Psoas muscle (tissue), 8 donors: Measurements from ENCODE around the gene ADARB1. TPM values are rescaled to one million over a fixed set of nuclear protein-coding genes. Genes with fewer than 3 reads are reported as not detected.

Experiments used
- ATAC-seq, 4 donors: fragments of 200-7000 bp; cut with Tn5 transposase; one replicate each; pipeline ENCODE4 v1.9.1; 2020; ENCODE audit warnings: moderate library complexity in 3 of 4, mild to moderate bottlenecking in 2 of 4
- DNase-seq, 2 donors: peaks; one replicate each; pipeline ENCODE4 v3.0.0-alpha.2; 2020
- H3K27ac ChIP-seq: fragments of 200-600 bp; one replicate; pipeline ENCODE4 v1.8.0; 2022
- H3K27me3 ChIP-seq, 3 donors: fragments of 200-600 bp in 1 of 3; one replicate each; pipeline versions ENCODE4 v1.6.1 to v1.8.0; 2013 to 2022; ENCODE audit warnings: low read length in 2 of 3, mild to moderate bottlenecking in 2 of 3, moderate library complexity in 1 of 3; ENCODE audit not compliant: insufficient read depth in 3 of 3
- H3K36me3 ChIP-seq, 2 donors: fragments of 200-600 bp in 1 of 2; one replicate each; pipeline versions ENCODE4 v1.6.1 to v1.8.0; 2013 to 2022; ENCODE audit warnings: low read depth in 1 of 2, mild to moderate bottlenecking in 1 of 2, moderate library complexity in 1 of 2; ENCODE audit not compliant: insufficient read depth in 1 of 2
- H3K4me1 ChIP-seq: fragments of 200-600 bp; one replicate; pipeline ENCODE4 v1.8.0; 2022
- H3K4me3 ChIP-seq: fragments of 200-600 bp; one replicate; pipeline ENCODE4 v1.8.0; 2022; ENCODE audit warnings: mild to moderate bottlenecking
- H3K9me3 ChIP-seq: fragments of 200-600 bp; one replicate; pipeline ENCODE4 v1.8.0; 2022
- WGBS, 3 donors: extraction: QIAGEN DNeasy Blood & Tissue Kit; methylation state at CpG; one replicate each; pipeline versions ENCODE4 v1.1.6 to v1.1.7; 2013; 5-methylcytosine and 5-hydroxymethylcytosine counted together
- intact Hi-C, 2 donors: fragments of 100-400 bp; cut with DNase I; formaldehyde crosslinking; loops; one replicate each; pipeline versions ENCODE4 v1.11.0 to v1.14.2; 2022
- polyA plus RNA-seq, 3 donors: library from polyadenylated mRNA; stranded (reverse); fragments of 200-250 nt; gene quantifications; one replicate each; pipeline ENCODE4 v1.2.3, GENCODE V29; 2013
- total RNA-seq, 4 donors: library from RNA; stranded (reverse); fragmentation: NEBNext Ultra II Directional in 2 of 4; extraction: Animal tissue kit (Norgen Biotek cat#: 25700) in 2 of 4; gene quantifications; one replicate each; pipeline versions ENCODE4 v1.2.1 to v1.2.4, GENCODE V29; 2021 to 2023
- TF ChIP-seq, protein P1 (sequence below): fragments of 200-600 bp; IDR thresholded peaks from one replicate; pipeline ENCODE4 v1.8.0; 2022; ENCODE audit warnings: antibody characterized with exemption
- donor health status: healthy with polysubstance abuse.
- donor health status: DM: no; HTN: no; CAD: no; lungs with moderate emphysema.
- donor health status: Bipolar disorder and iron deficiency.
- donor health status: healthy.
- donor health status: DM: yes; HTN: yes; CAD: no.
- donor health status: DM: no; HTN: no; CAD: no.
- donor health status: DM: no; HTN: no; CAD: no.
- donor health status: DM: yes; HTN: yes; CAD: no.

Gene ADARB1
- total and polyA plus RNA-seq, 7 donors: 3.8 to 22.7 (median 6.9) TPM

DNA sequence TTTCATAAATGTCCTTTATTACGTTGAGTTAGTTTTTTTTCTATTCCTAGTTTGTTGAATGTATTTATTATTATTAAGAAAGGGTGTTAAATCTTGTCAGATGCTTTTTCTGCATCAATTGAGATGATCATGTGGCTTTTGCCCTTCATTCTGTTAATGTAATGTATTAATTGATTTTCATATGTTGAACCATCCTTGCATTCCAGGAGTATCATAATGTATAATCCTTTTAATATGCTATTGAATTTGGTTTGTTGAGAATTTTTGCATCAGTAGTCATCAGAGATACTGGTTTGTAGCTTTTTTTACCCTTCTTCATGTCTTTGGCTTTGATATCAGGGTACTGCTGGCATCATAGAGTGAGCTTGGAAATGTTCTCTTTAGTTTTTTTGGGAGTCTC lies 113.3 kb downstream of the ADARB1 start:
- whole genome bisulfite sequencing, 3 donors: 99 to 100% (median 100%) methylated on average over 1 of the region's 1 CpG
- intact Hi-C loops: no loop called here
- ATAC-seq (no peak), DNase-seq (no peak)
- no peaks in the 10 kb centered on the region for H3K27me3 ChIP-seq
- no peaks in the 10 kb centered on the region for H3K4me1 ChIP-seq
- peaks cover 16% of the 10 kb centered on the region for H3K9me3 ChIP-seq
- TF ChIP-seq, protein P1, sequence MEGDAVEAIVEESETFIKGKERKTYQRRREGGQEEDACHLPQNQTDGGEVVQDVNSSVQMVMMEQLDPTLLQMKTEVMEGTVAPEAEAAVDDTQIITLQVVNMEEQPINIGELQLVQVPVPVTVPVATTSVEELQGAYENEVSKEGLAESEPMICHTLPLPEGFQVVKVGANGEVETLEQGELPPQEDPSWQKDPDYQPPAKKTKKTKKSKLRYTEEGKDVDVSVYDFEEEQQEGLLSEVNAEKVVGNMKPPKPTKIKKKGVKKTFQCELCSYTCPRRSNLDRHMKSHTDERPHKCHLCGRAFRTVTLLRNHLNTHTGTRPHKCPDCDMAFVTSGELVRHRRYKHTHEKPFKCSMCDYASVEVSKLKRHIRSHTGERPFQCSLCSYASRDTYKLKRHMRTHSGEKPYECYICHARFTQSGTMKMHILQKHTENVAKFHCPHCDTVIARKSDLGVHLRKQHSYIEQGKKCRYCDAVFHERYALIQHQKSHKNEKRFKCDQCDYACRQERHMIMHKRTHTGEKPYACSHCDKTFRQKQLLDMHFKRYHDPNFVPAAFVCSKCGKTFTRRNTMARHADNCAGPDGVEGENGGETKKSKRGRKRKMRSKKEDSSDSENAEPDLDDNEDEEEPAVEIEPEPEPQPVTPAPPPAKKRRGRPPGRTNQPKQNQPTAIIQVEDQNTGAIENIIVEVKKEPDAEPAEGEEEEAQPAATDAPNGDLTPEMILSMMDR: no peak
- no peak overlapping the region for H3K27ac ChIP-seq
- H3K4me3 ChIP-seq: no peak overlapping the region
- H3K36me3 ChIP-seq: peaks cover 3 to 63% of the 10 kb centered on the region in 2 donors

DNA sequence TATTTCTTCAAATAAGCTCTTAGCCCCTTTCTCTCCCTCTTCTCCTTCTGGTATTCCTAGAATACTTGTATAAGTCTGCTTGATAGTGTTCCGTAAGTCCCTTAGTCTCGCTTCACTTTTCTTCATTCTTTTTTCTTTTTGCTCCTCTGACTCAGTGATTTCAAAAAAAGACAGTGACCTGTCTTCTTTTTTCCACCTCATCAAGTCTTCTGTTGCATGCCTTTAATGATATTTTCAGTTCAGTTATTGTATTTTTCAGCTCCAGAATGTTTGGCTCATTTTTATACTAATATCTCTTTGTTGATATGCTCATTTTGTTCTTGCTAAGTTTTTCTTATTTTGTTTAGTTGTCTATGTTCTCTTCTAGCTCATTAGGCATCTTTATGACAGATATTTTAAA lies 115.6 kb downstream of the ADARB1 start:
- TF ChIP-seq, protein P1: no peak
- H3K9me3 ChIP-seq: peaks cover 16% of the 10 kb centered on the region
- H3K27ac ChIP-seq: no peak overlapping the region
- H3K4me3 ChIP-seq: no peak overlapping the region
- intact Hi-C loops: no loop called here
- H3K4me1 ChIP-seq: no peaks in the 10 kb centered on the region
- DNase-seq: no peak
- H3K36me3 ChIP-seq: peaks cover 3 to 49% of the 10 kb centered on the region in 2 donors
- ATAC-seq: no peak
- no peaks in the 10 kb centered on the region for H3K27me3 ChIP-seq
- 98 to 100% (median 99%) methylated on average over 2 of the region's 2 CpGs for WGBS, 3 donors

DNA sequence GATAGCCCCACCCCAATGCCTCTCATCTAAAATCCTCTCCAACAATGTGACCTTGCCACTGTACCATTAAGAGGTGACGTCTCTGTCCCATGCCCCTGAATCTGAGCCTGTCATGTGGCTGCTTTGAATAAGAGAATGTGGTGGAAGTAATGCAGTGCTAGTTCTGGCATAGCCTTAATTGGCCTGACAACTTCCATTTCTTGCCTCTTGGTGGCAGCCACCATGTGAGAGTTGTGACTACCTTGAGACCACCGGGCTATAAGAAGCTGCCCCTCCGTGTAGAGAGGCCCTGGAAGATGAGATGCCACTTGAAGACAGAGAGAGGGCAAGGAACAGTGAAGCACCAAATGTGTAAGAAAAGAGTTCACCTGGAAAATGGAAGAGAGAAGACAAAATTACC lies 118.0 kb downstream of the ADARB1 start:
- no peak for ATAC-seq
- intact Hi-C loops: no loop called here
- peaks cover 0 to 30% of the 10 kb centered on the region in 2 donors for H3K36me3 ChIP-seq
- H3K9me3 ChIP-seq: peaks cover 9% of the 10 kb centered on the region
- no peaks in the 10 kb centered on the region for H3K4me1 ChIP-seq
- no peak overlapping the region for H3K27ac ChIP-seq
- TF ChIP-seq, protein P1: no peak
- 68 to 77% (median 75%) methylated on average over 3 of the region's 3 CpGs for WGBS, 3 donors
- H3K27me3 ChIP-seq: no peaks in the 10 kb centered on the region
- no peak for DNase-seq
- H3K4me3 ChIP-seq: no peak overlapping the region

DNA sequence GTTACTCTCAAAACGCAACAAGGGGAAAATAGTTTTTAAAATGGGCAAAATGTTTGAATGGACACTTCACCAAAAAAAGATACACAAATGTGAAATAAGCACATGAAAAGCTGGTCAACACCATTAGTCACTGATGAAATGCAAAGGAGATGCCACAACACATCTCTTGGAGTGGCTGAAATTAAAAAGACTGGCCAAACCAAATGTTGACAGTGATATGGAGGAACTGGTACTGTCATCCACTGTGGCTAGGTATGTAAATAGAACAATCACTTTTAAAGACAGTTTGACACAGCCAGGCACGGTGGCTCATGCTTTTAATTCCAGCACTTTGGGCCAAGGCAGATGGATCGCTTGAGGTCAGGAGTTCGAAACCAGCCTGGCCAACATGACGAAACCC lies 122.2 kb downstream of the ADARB1 start:
- Histone ChIP-seq H3K4me1 (no peaks in the 10 kb centered on the region), H3K36me3 (peaks cover 0 to 21% of the 10 kb centered on the region in 2 donors), H3K27ac (no peak overlapping the region), H3K4me3 (no peak overlapping the region), H3K27me3 (no peaks in the 10 kb centered on the region), H3K9me3 (no peaks in the 10 kb centered on the region)
- TF ChIP-seq, protein P1: no peak
- no peak for DNase-seq
- ATAC-seq: no peak
- WGBS, 3 donors: 91 to 95% (median 92%) methylated on average over 5 of the region's 5 CpGs
- intact Hi-C loops: no loop called here

DNA sequence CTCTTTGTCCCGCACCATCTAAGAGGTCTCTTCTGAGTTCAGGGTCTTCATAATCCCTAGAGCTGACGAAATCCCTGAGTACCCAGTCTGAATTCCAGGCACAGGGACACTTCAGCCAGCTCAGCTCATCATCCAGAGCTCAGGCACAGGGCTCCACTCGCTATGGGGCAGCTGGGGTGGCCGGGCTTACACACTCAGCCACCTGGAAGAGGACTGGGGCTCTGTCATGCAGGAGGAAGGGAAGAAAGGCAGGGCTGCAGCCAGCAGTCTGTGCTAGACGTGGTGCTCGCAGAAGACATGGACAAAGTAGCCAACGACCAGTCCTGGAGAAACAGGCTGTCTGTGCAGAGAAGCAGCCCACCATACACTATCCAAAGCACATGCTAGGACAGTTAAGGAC lies 124.8 kb downstream of the ADARB1 start:
- TF ChIP-seq, protein P1: no peak
- H3K9me3 ChIP-seq: no peaks in the 10 kb centered on the region
- H3K27ac ChIP-seq: no peak overlapping the region
- DNase-seq: no peak
- no peak overlapping the region for H3K4me3 ChIP-seq
- ATAC-seq: no peak
- H3K27me3 ChIP-seq: no peaks in the 10 kb centered on the region
- 89 to 91% (median 90%) methylated on average over 7 of the region's 7 CpGs for WGBS, 3 donors
- H3K4me1 ChIP-seq: no peaks in the 10 kb centered on the region
- H3K36me3 ChIP-seq: peaks cover 0 to 24% of the 10 kb centered on the region in 2 donors
- intact Hi-C loops: no loop called here
